HepG2 (cell line): ENCODE measurements around the gene GDF7. TPM values are rescaled to one million over a fixed set of nuclear protein-coding genes. Genes with fewer than 3 reads are reported as not detected.
A peak's percentile ranks its signal among the peaks of the same experiment; 100 is the strongest.

Experiments
- ATAC-seq: fragments of 200-7000 bp; cut with Tn5 transposase; 3 replicates; pipeline ENCODE4 v1.9.1; 2020; ENCODE audit warnings: mild to moderate bottlenecking, moderate library complexity
- BruUV-seq: library from RNA; stranded (reverse); fragments of 400-500 nt; replicated peaks from 2 replicates; lab custom pipeline; 2021; lab: Mats Ljungman, UMichigan
- CTCF ChIA-PET: fragments of 300-600 bp; formaldehyde crosslinking; extraction: SDS; loops from one replicate; lab custom pipeline; 2021; ENCODE audit warnings: low total read pairs, inconsistent platforms, low intra/inter-chr PET ratio; lab: Yijun Ruan, JAX
- POLR2A ChIA-PET: fragments of 350-600 bp; sonication (Branson Sonifier 250); formaldehyde crosslinking; loops from one replicate; lab custom pipeline; 2020; ENCODE audit warnings: antibody characterized with exemption, inconsistent platforms; lab: Yijun Ruan, JAX
- DNase-seq: peaks from one replicate; pipeline ENCODE4 v3.0.0-alpha.2; 2015; ENCODE audit warnings: low spot score
- FAIRE-seq: peaks from 3 replicates; lab custom pipeline; 2011; peaks lifted over from hg19 to GRCh38; lab: Jason Lieb, UNC
- H2AFZ ChIP-seq: one replicate; pipeline ENCODE4 v1.6.1; 2011; ENCODE audit warnings: low read length, inconsistent platforms
- H3K27ac ChIP-seq: fragments of 300-600 bp; 3 replicates; pipeline ENCODE4 v1.8.0; 2011; ENCODE audit warnings: mixed run types, mild to moderate bottlenecking, mixed read lengths, low read length, inconsistent platforms; ENCODE audit not compliant: insufficient read depth; ENCODE audit errors: extremely low read length
- H3K27me3 ChIP-seq, 2 experiments: fragments of 200-600 bp in 1 of 2; 2 replicates in 1 of 2; 3 replicates in 1 of 2; pipeline versions ENCODE4 v1.6.0 to v1.8.0; 2011; ENCODE audit warnings: low read length in 2 of 2, mild to moderate bottlenecking in 2 of 2, moderate library complexity in 2 of 2, inconsistent platforms in 1 of 2; ENCODE audit not compliant: insufficient read depth in 2 of 2, control insufficient read depth in 1 of 2
- H3K36me3 ChIP-seq, 2 experiments: fragments of 200-600 bp in 1 of 2; replicated peaks in 1 of 2; 2 replicates in 1 of 2; 3 replicates in 1 of 2; pipeline versions ENCODE4 v1.5.1 to v1.8.0; 2011; ENCODE audit warnings: low read length in 2 of 2, inconsistent platforms in 1 of 2; ENCODE audit not compliant: insufficient read depth in 2 of 2, control insufficient read depth in 1 of 2
- H3K4me1 ChIP-seq: 2 replicates; pipeline ENCODE4 v1.5.1; 2012; ENCODE audit warnings: low read length, inconsistent platforms; ENCODE audit not compliant: insufficient read depth
- H3K4me2 ChIP-seq: 2 replicates; pipeline ENCODE4 v1.6.0; 2011; ENCODE audit warnings: low read depth, low read length, inconsistent platforms
- H3K4me3 ChIP-seq, 3 experiments: fragments of 200-600 bp in 1 of 3; sonication (generic), shearing (Covaris generic) in 1 of 3; replicated peaks in 1 of 3; 2 replicates each; pipeline ENCODE4 v1.5.1; 2011 to 2016; ENCODE audit warnings: low read length in 3 of 3, inconsistent platforms in 2 of 3, low read depth in 2 of 3, mild to moderate bottlenecking in 2 of 3, control low read depth in 1 of 3, mixed read lengths in 1 of 3; ENCODE audit not compliant: insufficient read depth in 1 of 3
- H3K79me2 ChIP-seq: one replicate; pipeline ENCODE4 v1.6.1; 2011; ENCODE audit warnings: low read length, inconsistent platforms; ENCODE audit not compliant: insufficient read depth
- H3K9ac ChIP-seq: 2 replicates; pipeline ENCODE4 v1.6.0; 2011; ENCODE audit warnings: mild to moderate bottlenecking, low read depth, low read length, inconsistent platforms; ENCODE audit not compliant: insufficient read depth
- H3K9me3 ChIP-seq: 2 replicates; pipeline ENCODE4 v1.5.1; 2012; ENCODE audit warnings: mild to moderate bottlenecking, low read length
- H4K20me1 ChIP-seq: 2 replicates; pipeline ENCODE4 v1.6.0; 2011; ENCODE audit warnings: inconsistent platforms, mild to moderate bottlenecking, low read length, moderate library complexity; ENCODE audit not compliant: insufficient read depth
- CBX5 ChIP-seq: sonication (generic); formaldehyde crosslinking; IDR thresholded peaks from 2 replicates; pipeline ENCODE4 v1.4.0; 2020; ENCODE audit warnings: missing genetic modification reagents, borderline replicate concordance
- EHMT2 ChIP-seq: fragments of 200-600 bp; sonication (generic); IDR thresholded peaks from 2 replicates; pipeline ENCODE4 v1.7.0; 2017; ENCODE audit warnings: antibody characterized with exemption, low read depth, low read length, borderline replicate concordance
- ELK4 ChIP-seq: sonication (generic); formaldehyde crosslinking; IDR thresholded peaks from 2 replicates; pipeline ENCODE4 v1.9.0; 2021; ENCODE audit warnings: missing genetic modification reagents, borderline replicate concordance
- ETV5 ChIP-seq: IDR thresholded peaks from 2 replicates; pipeline ENCODE4 v1.6.1; 2018; ENCODE audit warnings: missing biosample characterization, missing genetic modification reagents, inconsistent platforms, borderline replicate concordance
- FOSL1 ChIP-seq: sonication (generic); formaldehyde crosslinking; IDR thresholded peaks from 2 replicates; pipeline ENCODE4 v1.9.0; 2021; ENCODE audit warnings: missing genetic modification reagents, borderline replicate concordance
- IRF2 ChIP-seq: IDR thresholded peaks from 2 replicates; pipeline ENCODE4 v1.6.1; 2018; ENCODE audit warnings: missing genetic modification reagents, missing compliant biosample characterization
- JUN ChIP-seq: sonication (generic); formaldehyde crosslinking; IDR thresholded peaks from 2 replicates; pipeline ENCODE4 v1.4.0; 2020; ENCODE audit warnings: mild to moderate bottlenecking, missing genetic modification reagents
- KDM5A ChIP-seq: fragments of 200-600 bp; sonication (generic); IDR thresholded peaks from 2 replicates; pipeline ENCODE4 v1.7.0; 2018; ENCODE audit warnings: antibody characterized with exemption, mild to moderate bottlenecking, low read length, borderline replicate concordance
- KLF9 ChIP-seq: IDR thresholded peaks from 2 replicates; pipeline ENCODE4 v1.6.1; 2016; ENCODE audit warnings: low read depth
- MTA1 ChIP-seq: sonication (generic); formaldehyde crosslinking; IDR thresholded peaks from 2 replicates; pipeline ENCODE4 v1.4.0; 2020; ENCODE audit warnings: missing genetic modification reagents, mild to moderate bottlenecking, borderline replicate concordance
- NR1H2 ChIP-seq: sonication (generic); formaldehyde crosslinking; IDR thresholded peaks from 2 replicates; pipeline ENCODE4 v1.8.1; 2022; ENCODE audit warnings: low read depth, missing genetic modification reagents, borderline replicate concordance
- PITX1 ChIP-seq: sonication (generic); formaldehyde crosslinking; IDR thresholded peaks from 2 replicates; pipeline ENCODE4 v1.5.1; 2020; ENCODE audit warnings: mild to moderate bottlenecking, missing genetic modification reagents
- RBM22 ChIP-seq: fragments of 200-400 bp; formaldehyde crosslinking; optimal IDR thresholded peaks from 2 replicates; pipeline ENCODE3; 2017; ENCODE audit warnings: mild to moderate bottlenecking, low read length, moderate library complexity
- RCOR2 ChIP-seq: IDR thresholded peaks from 2 replicates; pipeline ENCODE4 v1.6.1; 2016; ENCODE audit warnings: missing biosample characterization, missing genetic modification reagents
- STAT5B ChIP-seq: sonication (generic); formaldehyde crosslinking; IDR thresholded peaks from 2 replicates; pipeline ENCODE4 v1.4.0; 2020; ENCODE audit warnings: missing genetic modification reagents
- ZFX ChIP-seq: sonication (generic); formaldehyde crosslinking; IDR thresholded peaks from 2 replicates; pipeline ENCODE4 v1.4.0; 2020; ENCODE audit warnings: mild to moderate bottlenecking, low read depth, missing genetic modification reagents, moderate library complexity
- ZNF205 ChIP-seq: IDR thresholded peaks from 2 replicates; pipeline ENCODE4 v1.6.1; 2018; ENCODE audit warnings: missing biosample characterization, missing genetic modification reagents
- ZNF292 ChIP-seq: sonication (generic); formaldehyde crosslinking; IDR thresholded peaks from 2 replicates; pipeline ENCODE4 v1.8.1; 2022; ENCODE audit warnings: mild to moderate bottlenecking, low read depth, missing genetic modification reagents, borderline replicate concordance
- ZNF44 ChIP-seq: sonication (generic); formaldehyde crosslinking; IDR thresholded peaks from 2 replicates; pipeline ENCODE4 v1.5.1; 2020; ENCODE audit warnings: mild to moderate bottlenecking, missing genetic modification reagents
- ZNF546 ChIP-seq: sonication (generic); formaldehyde crosslinking; conservative IDR thresholded peaks from 2 replicates; pipeline ENCODE4 v1.8.1; 2023; ENCODE audit warnings: mild to moderate bottlenecking, missing genetic modification reagents
- ZNF558 ChIP-seq: sonication (generic); formaldehyde crosslinking; IDR thresholded peaks from 2 replicates; pipeline ENCODE4 v1.9.0; 2022; ENCODE audit warnings: mild to moderate bottlenecking, missing genetic modification reagents, borderline replicate concordance
- ZNF580 ChIP-seq: IDR thresholded peaks from 2 replicates; pipeline ENCODE4 v1.6.1; 2016; ENCODE audit warnings: low read depth, borderline replicate concordance
- WGBS: methylation state at CpG from one replicate; pipeline ENCODE4 v1.1.6; 2017; ENCODE audit warnings: low lambda C conversion rate; 5-methylcytosine and 5-hydroxymethylcytosine counted together
- in situ Hi-C: cut with HindIII; loops from 2 replicates; pipeline ENCODE4 v1.10.0; 2017; ENCODE audit warnings: low pct_unique_long_range_greater_than_20kb; ENCODE audit not compliant: extremely low pct_ligation_motif_present
- intact Hi-C: fragments of 100-400 bp; cut with micrococcal nuclease; formaldehyde crosslinking; loops from one replicate; pipeline ENCODE4 v1.10.0; 2022; ENCODE audit not compliant: unreplicated experiment
- polyA plus RNA-seq, 8 experiments: library from polyadenylated mRNA; depleted of rRNA in 3 of 8; stranded (reverse) in 7 of 8; unstranded in 1 of 8; fragments of >200 nt; fragmentation: Illumina TruSeq in 4 of 8; extraction: Trizol in 4 of 8; gene quantifications; 2 replicates each; pipeline versions ENCODE4 v1.2.1 to v1.2.3, GENCODE V29; 2011 to 2016; ENCODE audit warnings: low read depth in 4 of 8, missing spikeins in 1 of 8, mixed read lengths in 1 of 8; ENCODE audit not compliant: insufficient read depth in 1 of 8
- total RNA-seq, 5 experiments: library from RNA; depleted of rRNA; stranded (reverse); fragments of >200 nt; fragmentation: Illumina TruSeq; extraction: Trizol; gene quantifications; 2 replicates each; pipeline ENCODE4 v1.2.3, GENCODE V29; 2016; ENCODE audit warnings: low read depth in 1 of 5
- TF ChIP-seq, protein P1 (sequence below): sonication (generic); formaldehyde crosslinking; IDR thresholded peaks from 2 replicates; pipeline ENCODE4 v1.4.0; 2020; ENCODE audit warnings: mild to moderate bottlenecking, missing genetic modification reagents
- TF ChIP-seq, protein P2 (sequence below): IDR thresholded peaks from 2 replicates; pipeline ENCODE4 v1.6.1; 2016; ENCODE audit warnings: mild to moderate bottlenecking, missing biosample characterization, missing genetic modification reagents

The GDF7 gene
- total and polyA plus RNA-seq, 2 of the 13 experiments (the other 11 are each of a cell fraction or from before 2014, with no cell fraction given), result 1.6 to 15.0 TPM

DNA sequence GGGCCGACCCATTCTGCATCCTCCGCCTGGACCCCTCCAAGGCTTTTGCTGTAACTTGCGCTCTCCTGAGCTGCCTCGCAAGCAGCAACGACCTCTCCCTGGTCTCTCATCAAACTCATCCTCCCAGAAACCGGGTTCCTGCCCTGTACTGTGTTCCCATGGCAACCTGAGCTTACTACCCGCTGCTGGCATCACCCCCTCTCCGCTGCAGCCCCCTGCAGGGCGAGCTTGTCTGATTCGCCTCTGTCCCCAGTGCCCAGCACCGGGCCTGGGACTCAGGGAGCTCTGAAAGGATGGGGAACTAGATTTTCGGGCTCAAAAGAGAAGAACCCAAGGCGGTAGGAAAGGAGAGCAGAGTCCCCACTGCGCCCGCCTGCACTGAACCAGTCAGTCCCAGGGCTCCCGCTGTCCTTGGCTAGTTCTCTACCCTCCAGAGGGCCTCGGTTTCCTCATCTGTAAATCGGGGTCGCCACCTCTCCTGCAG is 16.5 kb upstream of the GDF7 start:
- in situ Hi-C loops, result loop anchor here (25.0 kb wide), 1 partner anchor 312 kb away; no protein-coding TSS in a partner anchor
- no peak for DNase-seq
- ChIA-PET POLR2A (interaction anchor here (0.6 to 5.9 kb wide), 25 partner anchors 8 to 299 kb away, joined by 3 to 51 read pairs (median 5); partner anchors contain the start of genes GDF7, LDAH and RHOB), CTCF (interaction anchor here (0.8 to 1.6 kb wide), 4 partner anchors 8 to 271 kb away, joined by 3 to 11 read pairs (median 3); no protein-coding TSS in a partner anchor)
- H3K4me3 ChIP-seq, result peak overlapping the region; percentile 74 to 95 (median 81)
- H3K9ac ChIP-seq, result peak overlapping the region; percentile 90
- H3K79me2 ChIP-seq, result peaks cover 9% of the 10 kb centered on the region
- peak overlapping the region; percentile 60 for H3K27ac ChIP-seq
- no peaks in the 10 kb centered on the region; a peak in 1 of 5 replicates for H3K36me3 ChIP-seq
- H2AFZ ChIP-seq, result no peak overlapping the region
- H3K4me2 ChIP-seq, result peak overlapping the region; percentile 93
- no peaks in the 10 kb centered on the region for H4K20me1 ChIP-seq
- peaks cover 1 to 7% of the 10 kb centered on the region in 2 experiments; a peak in 4 of 5 replicates for H3K27me3 ChIP-seq
- 16% methylated on average over 16 of the region's 19 CpGs for WGBS
- intact Hi-C loops, result no loop called here
- no peak for FAIRE-seq
- peaks cover 54% of the 10 kb centered on the region for H3K4me1 ChIP-seq
- ATAC-seq, result peak; percentile 12
- TSS peak; percentile 82 for BruUV-seq
- no peaks in the 10 kb centered on the region for H3K9me3 ChIP-seq
- TF ChIP-seq PITX1 (peak; percentile 20; the same call in 1 of the 2 replicates), EHMT2 (no peak), MTA1 (no peak), ZNF292 (CRISPR knock-in tag) (no peak), IRF2 (no peak), ZNF546 (CRISPR knock-in tag) (no peak), NR1H2 (no peak), ETV5 (CRISPR knock-in tag) (no peak), RCOR2 (CRISPR knock-in tag) (0 out of 2 replicates have a peak, but pooled peaks have one; percentile 30), FOSL1 (no peak), ZNF205 (CRISPR knock-in tag) (0 out of 2 replicates have a peak, but pooled peaks have one; percentile 45), KDM5A (no peak), ZFX (CRISPR knock-in tag) (no peak), KLF9 (no peak), ELK4 (no peak), ZNF44 (CRISPR knock-in tag) (0 out of 2 replicates have a peak, but pooled peaks have one; percentile 15), CBX5 (CRISPR knock-in tag) (peak; percentile 52; the same call in 1 of the 2 replicates), STAT5B (no peak), RBM22 (no peak), ZNF580 (CRISPR knock-in tag) (no peak), JUN (CRISPR knock-in tag) (no peak), ZNF558 (CRISPR knock-in tag) (no peak)
- TF ChIP-seq, protein P1, sequence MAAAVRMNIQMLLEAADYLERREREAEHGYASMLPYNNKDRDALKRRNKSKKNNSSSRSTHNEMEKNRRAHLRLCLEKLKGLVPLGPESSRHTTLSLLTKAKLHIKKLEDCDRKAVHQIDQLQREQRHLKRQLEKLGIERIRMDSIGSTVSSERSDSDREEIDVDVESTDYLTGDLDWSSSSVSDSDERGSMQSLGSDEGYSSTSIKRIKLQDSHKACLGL, result no peak
- TF ChIP-seq, protein P2, sequence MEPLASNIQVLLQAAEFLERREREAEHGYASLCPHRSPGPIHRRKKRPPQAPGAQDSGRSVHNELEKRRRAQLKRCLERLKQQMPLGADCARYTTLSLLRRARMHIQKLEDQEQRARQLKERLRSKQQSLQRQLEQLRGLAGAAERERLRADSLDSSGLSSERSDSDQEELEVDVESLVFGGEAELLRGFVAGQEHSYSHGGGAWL (CRISPR knock-in tag), result no peak
